Epidermal melanocyte (primary cell): ENCODE data around the gene ABL1.
"Not testable (repeated sequence)": the region's sequence is repeated elsewhere in the genome, so short reads cannot be mapped to it uniquely, and the experiment has no call there.

ENCODE experiments used
- DNase-seq: peaks from one replicate; pipeline ENCODE4 v3.0.0; 2011; ENCODE audit warnings: low spot score; ENCODE audit not compliant: insufficient read length

The ABL1 gene

GRCh38 chr9:130902204-130903185 is 67.4 kb downstream of the ABL1 start:
- no peak for DNase-seq

DNA sequence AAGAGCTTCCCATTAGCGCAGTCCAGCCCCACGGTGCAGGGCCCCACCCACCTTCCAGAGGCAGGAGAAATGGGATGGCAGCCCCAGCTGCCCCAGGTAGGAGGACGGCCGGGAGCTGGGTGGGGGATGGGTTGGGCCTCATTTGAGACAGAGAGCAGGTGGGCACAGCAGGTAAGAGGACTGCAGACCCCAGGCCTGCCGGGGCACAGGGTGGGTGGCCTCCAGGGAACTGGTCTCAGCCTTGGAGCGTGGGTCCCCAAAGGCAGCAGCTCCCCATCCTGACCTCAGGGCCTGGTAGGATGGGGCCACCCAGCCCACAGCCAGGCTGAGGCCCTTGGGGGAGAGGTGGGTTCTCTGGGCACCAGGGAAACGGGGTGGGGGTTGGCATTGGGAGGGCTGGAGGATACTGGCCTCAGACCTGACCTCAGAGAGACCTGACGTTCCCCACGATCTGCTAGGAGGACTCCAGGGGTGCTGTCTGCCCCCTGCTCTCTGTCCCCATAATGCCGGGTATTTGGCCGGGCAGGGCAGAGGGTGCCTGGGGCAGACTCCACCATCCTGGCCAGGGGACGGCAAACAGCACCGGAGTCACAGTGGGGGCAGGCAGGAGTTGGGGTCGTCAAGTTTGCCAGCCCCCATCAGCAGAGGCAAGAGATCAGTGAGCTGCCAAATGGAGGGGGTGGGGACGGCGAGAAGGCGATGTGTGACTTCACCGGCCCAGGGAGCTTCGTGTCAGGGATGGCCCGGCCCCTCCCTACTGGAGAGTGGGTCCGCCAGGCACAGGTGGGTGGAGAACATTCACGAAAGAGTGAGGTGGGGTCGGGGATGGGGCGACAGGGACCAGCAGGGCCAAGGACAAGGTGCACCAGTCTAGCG is 68.4 kb downstream of the ABL1 start:
- no peak for DNase-seq

DNA sequence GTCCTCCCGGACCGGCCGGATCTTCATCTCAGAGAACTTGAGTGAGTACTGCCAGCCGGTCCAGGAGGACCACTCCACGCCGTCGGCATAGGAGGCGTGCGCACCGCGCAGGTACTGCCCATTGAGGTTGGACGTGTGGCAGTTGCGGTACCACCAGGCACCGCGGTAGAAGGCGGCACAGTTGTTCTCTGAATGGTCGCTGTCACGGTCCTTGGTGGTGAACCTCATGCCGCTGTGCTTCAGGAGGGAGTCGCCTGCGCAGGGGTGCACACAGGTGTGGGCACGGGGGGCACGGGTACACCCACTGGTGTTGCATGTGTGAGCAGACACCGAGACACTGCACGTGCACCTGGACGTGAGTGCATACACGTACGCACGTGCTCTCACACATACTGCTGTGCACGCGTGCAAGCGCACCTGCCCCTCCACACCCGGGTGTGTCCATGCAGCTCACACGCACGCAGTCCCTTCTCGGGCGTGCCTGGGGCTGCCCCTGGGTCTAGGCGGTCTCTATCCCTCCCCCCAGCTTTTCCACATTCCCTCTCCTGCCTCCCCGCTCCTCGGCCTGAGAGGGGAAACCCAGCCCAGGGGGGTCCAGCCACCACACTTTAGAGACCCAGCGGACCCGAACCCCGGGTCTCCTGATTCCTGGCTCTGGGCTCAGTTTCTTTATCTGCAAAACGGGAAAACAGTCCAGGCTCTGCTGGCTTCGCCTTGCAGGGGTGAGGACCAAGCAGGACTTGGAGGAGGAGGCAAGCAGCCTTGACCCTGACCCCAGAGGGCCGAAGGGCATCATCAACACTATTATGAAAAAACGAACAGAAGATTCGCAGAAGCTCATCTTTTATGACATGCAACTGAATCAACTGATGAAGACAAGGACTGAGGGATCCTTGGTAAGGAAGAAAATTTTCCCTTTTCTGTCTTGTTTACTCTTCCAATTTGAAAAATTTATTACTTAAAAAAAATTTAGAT is 69.3 kb downstream of the ABL1 start:
- no peak for DNase-seq

- DNase-seq, result no peak
Observed at GRCh38 chr9:130905125-130905901, 70.3 kb downstream of the ABL1 start.

GRCh38 chr9:130905902-130906734 is 71.1 kb downstream of the ABL1 start:
- no peak for DNase-seq

DNA sequence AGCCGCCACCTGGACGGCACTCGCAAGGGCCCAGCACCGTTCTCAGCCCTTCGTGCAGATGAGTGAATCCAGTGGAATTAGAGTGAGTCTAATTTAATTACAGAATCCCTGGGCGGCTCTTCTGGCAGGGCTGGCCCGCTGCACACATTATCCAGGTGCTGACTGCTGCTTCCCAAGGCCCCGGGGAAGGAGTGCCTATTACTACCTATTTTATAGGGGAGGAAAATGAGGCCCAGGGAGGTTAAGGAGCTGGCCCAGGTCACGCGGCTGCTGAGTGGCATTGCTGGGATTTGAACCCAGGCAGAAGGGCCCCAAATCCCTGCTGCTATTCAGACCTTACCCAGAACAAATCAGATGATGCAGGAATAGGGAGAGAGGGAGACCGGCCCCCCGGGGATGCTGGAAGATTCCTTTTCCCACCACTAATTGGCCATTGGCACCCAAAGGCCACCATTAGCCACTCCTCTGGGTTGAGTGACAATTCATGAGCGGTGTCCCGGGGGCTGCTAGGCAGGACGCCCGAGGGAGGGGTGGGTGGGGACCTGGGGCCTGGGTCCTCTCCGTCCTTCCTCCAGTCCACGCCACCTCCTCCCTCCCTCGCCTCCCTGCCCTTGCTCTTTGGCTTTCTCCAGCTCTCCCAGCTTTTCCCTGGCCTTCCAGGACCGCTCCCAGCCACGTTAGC is 71.8 kb downstream of the ABL1 start:
- DNase-seq, result no peak

- no peak for DNase-seq
Observed at GRCh38 chr9:130908146-130908877, 73.3 kb downstream of the ABL1 start.

DNA sequence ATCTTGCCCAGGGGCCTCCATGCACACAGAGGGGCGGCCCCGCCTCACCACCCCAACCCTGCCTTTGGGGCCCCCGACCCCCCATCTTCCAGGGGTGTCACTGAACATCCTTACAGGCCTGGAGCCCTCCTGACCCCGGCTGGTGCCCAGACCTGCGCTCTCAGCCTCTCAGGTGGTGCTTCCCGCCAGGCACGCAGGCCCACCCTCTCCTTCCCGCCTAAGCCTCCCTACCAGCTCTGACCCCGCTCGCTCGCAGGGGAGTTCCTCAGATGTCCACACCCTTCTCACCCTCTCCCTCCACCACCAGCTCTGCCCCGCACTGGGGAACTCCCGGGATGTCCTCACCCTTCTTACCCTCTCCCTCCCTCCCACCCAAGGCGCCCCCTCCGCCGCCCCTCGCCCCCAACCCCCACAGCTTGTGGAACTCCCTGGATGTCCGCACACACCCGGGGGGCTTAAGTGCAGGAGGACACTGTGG is 73.9 kb downstream of the ABL1 start:
- DNase-seq, result no peak

DNA sequence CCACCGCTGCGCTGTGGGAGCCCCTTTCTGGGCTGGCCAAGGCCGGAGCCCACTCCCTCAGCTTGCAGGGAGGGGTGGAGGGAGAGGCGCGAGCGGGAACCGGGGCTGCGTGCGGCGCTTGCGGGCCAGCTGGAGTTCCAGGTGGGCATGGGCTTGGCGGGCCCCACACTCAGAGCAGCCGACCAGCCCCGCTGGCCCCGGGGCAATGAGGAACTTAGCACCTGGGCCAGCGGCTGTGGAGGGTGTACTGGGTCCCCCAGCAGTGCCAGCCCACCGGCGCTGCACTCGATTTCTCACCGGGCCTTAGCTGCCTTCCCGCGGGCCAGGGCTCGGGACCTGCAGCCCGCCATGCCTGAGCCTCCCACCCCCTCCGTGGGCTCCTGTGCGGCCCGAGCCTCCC is 75.0 kb downstream of the ABL1 start:
- DNase-seq, result not testable (repeated sequence)

DNA sequence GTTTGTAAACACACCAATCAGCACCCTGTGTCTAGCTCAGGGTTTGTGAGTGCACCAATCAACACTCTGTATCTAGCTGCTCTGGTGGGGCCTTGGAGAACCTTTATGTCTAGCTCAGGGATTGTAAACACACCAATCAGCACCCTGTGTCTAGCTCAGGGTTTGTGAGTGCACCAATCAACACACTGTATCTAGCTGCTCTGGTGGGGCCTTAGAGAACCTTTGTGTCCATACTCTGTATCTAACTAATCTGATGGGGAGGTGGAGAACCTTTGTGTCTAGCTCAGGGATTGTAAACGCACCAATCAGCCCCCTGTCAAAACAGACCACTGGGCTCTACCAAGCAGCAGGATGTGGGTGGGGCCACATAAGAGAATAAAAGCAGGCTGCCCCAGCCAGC is 75.6 kb downstream of the ABL1 start:
- DNase-seq, result not testable (repeated sequence)

DNA sequence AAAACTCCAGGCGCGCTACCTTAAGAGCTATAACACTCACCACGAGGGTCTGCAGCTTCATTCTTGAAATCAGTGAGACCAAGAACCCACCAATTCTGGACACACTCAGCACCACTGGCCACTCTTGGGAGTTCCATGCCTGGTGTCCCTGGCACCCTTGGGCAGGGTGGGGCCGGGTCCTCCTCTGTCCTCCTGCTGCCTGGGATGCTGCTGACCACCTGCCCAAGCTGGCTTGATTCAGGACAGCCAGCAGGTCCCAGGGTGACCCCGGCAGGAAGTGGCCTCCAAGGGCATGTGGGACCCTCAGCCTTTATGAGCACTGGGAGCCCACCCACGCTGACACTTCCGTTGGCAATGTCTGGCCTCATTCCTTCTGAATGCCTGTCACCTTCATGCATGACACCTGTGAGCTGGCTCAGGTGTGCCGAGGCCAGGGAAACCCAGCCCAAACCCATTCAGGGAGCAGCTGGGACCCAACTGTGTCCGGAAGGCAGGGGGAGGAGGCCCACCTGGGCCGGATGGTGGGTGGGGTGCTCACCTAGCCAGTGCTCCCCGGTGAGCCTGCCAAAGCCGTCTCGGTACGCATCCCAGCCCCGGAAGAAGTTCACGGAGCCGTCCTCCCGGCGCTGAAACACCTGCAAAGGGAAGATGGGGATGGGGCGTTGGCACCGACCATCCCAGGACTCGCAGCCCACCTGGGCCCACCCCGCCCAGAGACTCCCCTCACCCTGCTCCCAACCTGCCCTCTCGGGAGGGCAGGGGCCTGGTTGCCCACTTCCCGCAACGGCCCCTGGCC is 76.4 kb downstream of the ABL1 start:
- DNase-seq, result no peak

- DNase-seq, result peak; percentile 78
Observed at GRCh38 chr9:130912932-130913598, 78.0 kb downstream of the ABL1 start.

DNA sequence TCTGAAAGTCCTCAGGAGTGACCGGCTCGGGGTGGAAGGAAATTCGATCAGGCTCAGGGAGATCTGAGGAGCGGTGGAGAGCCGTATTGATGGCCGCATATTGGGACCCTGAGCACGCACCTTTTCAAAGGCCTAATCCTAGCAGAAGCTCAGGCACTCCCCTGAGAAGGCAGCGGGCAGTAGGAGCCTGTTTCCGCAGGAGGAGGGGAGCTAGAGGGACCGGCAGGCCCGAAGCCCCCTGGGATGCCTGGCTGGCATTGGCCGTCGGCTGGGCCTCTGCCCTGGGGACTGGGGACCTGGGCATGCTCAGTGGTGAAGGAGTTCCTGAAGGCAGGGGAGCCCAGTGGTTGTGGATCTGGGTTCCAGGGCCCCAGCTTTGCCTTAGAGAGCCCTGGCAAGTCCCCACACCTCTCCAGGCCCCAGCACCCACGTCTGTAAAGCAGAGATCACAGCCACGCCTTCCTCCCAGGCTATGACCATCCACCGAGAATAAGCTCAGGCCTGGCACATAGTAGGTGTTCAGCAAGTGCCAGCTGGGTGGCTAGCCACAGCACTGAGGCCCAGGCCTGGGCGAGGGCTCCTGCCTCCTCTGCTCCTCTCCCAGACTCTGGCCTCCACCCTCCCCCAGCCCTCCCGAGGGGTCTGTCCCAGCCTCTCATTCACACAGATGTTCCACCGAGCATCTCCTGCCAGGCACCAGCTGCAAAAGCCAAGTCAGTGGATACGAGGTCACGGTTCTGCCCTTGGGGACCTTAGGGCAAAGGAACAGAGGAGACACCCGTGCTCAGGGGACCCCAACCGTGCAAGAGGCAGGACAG is 78.8 kb downstream of the ABL1 start:
- no peak for DNase-seq

- no peak for DNase-seq
Observed at GRCh38 chr9:130914417-130915095, 79.5 kb downstream of the ABL1 start.

GRCh38 chr9:130915096-130915447 is 80.0 kb downstream of the ABL1 start:
- DNase-seq, result no peak
